Loucy (cell line): ENCODE results near the gene GDAP1L1.

Experiments
- H2AFZ ChIP-seq: fragments of 200-600 bp; sonication (generic); 2 replicates; pipeline ENCODE4 v1.6.0; 2016; ENCODE audit warnings: antibody characterized with exemption, mild to moderate bottlenecking, low read length, moderate library complexity
- H3F3A ChIP-seq: fragments of 200-600 bp; 2 replicates; pipeline ENCODE4 v1.6.0; 2016; ENCODE audit warnings: antibody characterized with exemption, low read depth, mild to moderate bottlenecking
- H3K27me3 ChIP-seq: fragments of 200-600 bp; sonication (generic); 2 replicates; pipeline ENCODE4 v1.6.1; 2014; ENCODE audit warnings: low read length, mild to moderate bottlenecking; ENCODE audit not compliant: insufficient read depth, poor library complexity, severe bottlenecking
- H3K36me3 ChIP-seq: fragments of 200-600 bp; sonication (generic); 2 replicates; pipeline ENCODE4 v1.6.1; 2016; ENCODE audit warnings: low read length; ENCODE audit not compliant: insufficient read depth
- H3K4me1 ChIP-seq: fragments of 200-600 bp; sonication (generic); 2 replicates; pipeline ENCODE4 v1.5.1; 2014; ENCODE audit warnings: low read length, mild to moderate bottlenecking; ENCODE audit not compliant: insufficient read depth, poor library complexity, severe bottlenecking
- H3K4me2 ChIP-seq: fragments of 200-600 bp; sonication (generic); 2 replicates; pipeline ENCODE4 v1.6.0; 2014; ENCODE audit warnings: antibody characterized with exemption, low read length, low read depth, mild to moderate bottlenecking; ENCODE audit not compliant: poor library complexity, severe bottlenecking
- H3K4me3 ChIP-seq: fragments of 200-600 bp; sonication (generic); 2 replicates; pipeline ENCODE4 v1.5.1; 2014; ENCODE audit warnings: low read length, mild to moderate bottlenecking, mixed read lengths; ENCODE audit not compliant: poor library complexity, severe bottlenecking
- H3K79me2 ChIP-seq: fragments of 200-600 bp; sonication (generic); 2 replicates; pipeline ENCODE4 v1.6.1; 2014; ENCODE audit warnings: low read length; ENCODE audit not compliant: insufficient read depth
- H3K9ac ChIP-seq: fragments of 200-600 bp; sonication (generic); 2 replicates; pipeline ENCODE4 v1.6.0; 2014; ENCODE audit warnings: mild to moderate bottlenecking, low read depth, low read length, moderate library complexity; ENCODE audit not compliant: poor library complexity, severe bottlenecking
- H3K9me2 ChIP-seq: fragments of 200-600 bp; sonication (generic); replicated peaks from 2 replicates; pipeline ENCODE4 v1.6.1; 2016; ENCODE audit warnings: low read depth, low read length, mixed read lengths
- H3K9me3 ChIP-seq: fragments of 200-600 bp; sonication (generic); 2 replicates; pipeline ENCODE4 v1.6.1; 2014; ENCODE audit warnings: mild to moderate bottlenecking, antibody characterized with exemption, low read length, low read depth; ENCODE audit not compliant: insufficient read depth
- H4K20me1 ChIP-seq: fragments of 200-600 bp; sonication (generic); 2 replicates; pipeline ENCODE4 v1.6.0; 2014; ENCODE audit warnings: antibody characterized with exemption, low read length, mild to moderate bottlenecking; ENCODE audit not compliant: insufficient read depth, poor library complexity, severe bottlenecking
- EZH2phosphoT487 ChIP-seq: fragments of 200-600 bp; IDR thresholded peaks from 2 replicates; pipeline ENCODE4 v1.6.1; 2018; ENCODE audit warnings: antibody characterized with exemption, mild to moderate bottlenecking, moderate library complexity, borderline replicate concordance
- TF ChIP-seq, protein P1 (sequence below): fragments of 200-600 bp; sonication (generic); conservative IDR thresholded peaks from 2 replicates; pipeline ENCODE4 v1.5.1; 2014; ENCODE audit warnings: mild to moderate bottlenecking, antibody characterized with exemption, low read length

Gene GDAP1L1

DNA sequence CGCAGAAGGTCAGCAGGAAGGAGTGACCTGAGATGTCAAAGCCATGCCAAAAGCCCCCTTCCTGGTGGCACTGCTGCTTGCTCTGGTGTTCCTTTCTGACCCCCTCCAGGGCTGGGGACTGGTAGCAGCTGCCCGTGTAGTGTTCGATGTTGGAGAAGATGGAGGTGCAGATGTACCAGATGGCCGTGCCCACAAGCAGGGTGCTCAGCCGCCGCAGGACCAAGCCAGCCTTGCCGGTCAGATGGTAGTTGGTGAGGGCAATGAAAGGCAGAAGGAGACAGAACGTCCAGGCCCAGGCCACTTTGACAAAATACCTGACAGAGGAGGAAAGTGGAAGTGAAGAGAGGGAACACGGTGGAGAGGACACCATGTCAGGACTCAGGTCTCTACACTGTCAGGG, 59.8 kb downstream of the GDAP1L1 start:
- H3K9ac ChIP-seq = no peak overlapping the region
- TF ChIP-seq, protein P1, sequence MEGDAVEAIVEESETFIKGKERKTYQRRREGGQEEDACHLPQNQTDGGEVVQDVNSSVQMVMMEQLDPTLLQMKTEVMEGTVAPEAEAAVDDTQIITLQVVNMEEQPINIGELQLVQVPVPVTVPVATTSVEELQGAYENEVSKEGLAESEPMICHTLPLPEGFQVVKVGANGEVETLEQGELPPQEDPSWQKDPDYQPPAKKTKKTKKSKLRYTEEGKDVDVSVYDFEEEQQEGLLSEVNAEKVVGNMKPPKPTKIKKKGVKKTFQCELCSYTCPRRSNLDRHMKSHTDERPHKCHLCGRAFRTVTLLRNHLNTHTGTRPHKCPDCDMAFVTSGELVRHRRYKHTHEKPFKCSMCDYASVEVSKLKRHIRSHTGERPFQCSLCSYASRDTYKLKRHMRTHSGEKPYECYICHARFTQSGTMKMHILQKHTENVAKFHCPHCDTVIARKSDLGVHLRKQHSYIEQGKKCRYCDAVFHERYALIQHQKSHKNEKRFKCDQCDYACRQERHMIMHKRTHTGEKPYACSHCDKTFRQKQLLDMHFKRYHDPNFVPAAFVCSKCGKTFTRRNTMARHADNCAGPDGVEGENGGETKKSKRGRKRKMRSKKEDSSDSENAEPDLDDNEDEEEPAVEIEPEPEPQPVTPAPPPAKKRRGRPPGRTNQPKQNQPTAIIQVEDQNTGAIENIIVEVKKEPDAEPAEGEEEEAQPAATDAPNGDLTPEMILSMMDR = no peak
- no peak for TF ChIP-seq EZH2phosphoT487
- H3K4me2 ChIP-seq = no peak overlapping the region

GRCh38 chr20:44309763-44310663, 62.9 kb downstream of the GDAP1L1 start:
- peak overlapping the region; percentile 81 for H3K9ac ChIP-seq
- peaks cover 14% of the 10 kb centered on the region; the same call in 1 of the 2 replicates for H3K79me2 ChIP-seq
- H3K4me1 ChIP-seq = peaks cover 12% of the 10 kb centered on the region
- no peaks in the 10 kb centered on the region for H3K9me2 ChIP-seq
- peak overlapping the region; percentile 94 for H2AFZ ChIP-seq
- H4K20me1 ChIP-seq = no peaks in the 10 kb centered on the region
- no peaks in the 10 kb centered on the region for H3K27me3 ChIP-seq
- no peaks in the 10 kb centered on the region for H3K9me3 ChIP-seq
- no peaks in the 10 kb centered on the region for H3F3A ChIP-seq
- TF ChIP-seq, protein P1 = no peak
- TF ChIP-seq EZH2phosphoT487 = no peak
- peak overlapping the region; percentile 81 for H3K4me3 ChIP-seq
- peak overlapping the region; percentile 96 for H3K4me2 ChIP-seq
- no peaks in the 10 kb centered on the region for H3K36me3 ChIP-seq

More for the DNA sequence above, 59.8 kb downstream of the GDAP1L1 start:
- H4K20me1 ChIP-seq = no peaks in the 10 kb centered on the region
- H3K4me3 ChIP-seq = no peak overlapping the region
- no peaks in the 10 kb centered on the region for H3K9me2 ChIP-seq
- no peaks in the 10 kb centered on the region for H3K36me3 ChIP-seq
- no peak overlapping the region for H2AFZ ChIP-seq
- peaks cover 14% of the 10 kb centered on the region; the same call in 1 of the 2 replicates for H3K79me2 ChIP-seq
- H3K27me3 ChIP-seq = no peaks in the 10 kb centered on the region
- H3F3A ChIP-seq = no peaks in the 10 kb centered on the region
- H3K9me3 ChIP-seq = no peaks in the 10 kb centered on the region
- H3K4me1 ChIP-seq = peaks cover 12% of the 10 kb centered on the region

DNA sequence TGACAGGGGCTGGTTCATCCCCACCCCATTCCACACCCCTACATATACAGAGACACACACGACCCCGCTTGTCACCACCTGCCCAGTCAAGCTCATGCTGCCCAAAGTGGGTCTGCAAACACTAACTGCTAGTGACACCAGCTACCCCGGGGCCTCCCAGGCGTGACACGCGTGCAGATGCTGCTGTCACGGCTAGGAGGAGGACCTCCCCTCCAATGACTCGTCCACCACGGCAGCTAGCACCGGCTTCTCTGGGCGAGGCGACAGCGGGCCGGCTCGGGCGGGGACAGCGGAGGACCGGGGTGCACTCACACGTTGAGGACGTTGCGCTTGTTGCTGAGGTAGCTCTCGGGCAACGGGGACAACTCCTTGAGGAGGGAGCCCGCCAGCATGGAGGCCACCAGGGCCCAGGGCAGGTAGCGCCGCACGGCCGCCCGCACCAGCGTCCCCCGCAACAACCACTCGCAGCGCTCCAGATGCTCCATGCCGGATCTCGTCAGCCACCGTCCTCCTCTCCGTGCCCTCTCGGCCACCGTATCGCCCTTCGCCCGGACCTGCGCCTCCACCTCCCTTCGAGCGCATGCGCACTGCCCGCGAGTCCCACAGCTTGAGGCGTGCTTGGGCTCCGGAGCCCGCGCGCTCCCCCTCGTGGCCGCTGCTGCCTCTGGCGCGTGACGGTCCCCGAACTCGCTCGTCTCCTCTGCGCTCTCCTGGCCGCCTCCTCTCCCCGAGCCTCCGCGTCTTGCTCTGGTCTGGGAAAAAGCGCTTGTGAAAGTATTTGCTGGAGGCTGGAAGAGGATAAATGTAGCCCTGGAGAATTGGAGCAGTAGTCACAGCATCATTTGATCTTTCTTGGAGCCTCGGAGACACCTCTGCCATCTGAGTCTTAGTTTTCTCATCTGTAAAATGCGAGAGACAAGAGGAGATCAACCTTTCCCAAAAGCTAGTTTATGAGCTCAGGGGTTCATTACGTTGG, 63.8 kb downstream of the GDAP1L1 start, which contains the start of gene FITM2:
Gene FITM2 (minus strand): TSS at position 539 of the 976 bp plus-strand sequence. CDS start 54 bp downstream, at position 485.
- no peaks in the 10 kb centered on the region for H3F3A ChIP-seq
- peak within 1 kb of the TSS; percentile 97 for H2AFZ ChIP-seq
- no peaks in the 10 kb centered on the region for H3K9me3 ChIP-seq
- no peaks in the 10 kb centered on the region for H3K27me3 ChIP-seq
- peak within 1 kb of the TSS; percentile 81 for H3K4me3 ChIP-seq
- H3K9me2 ChIP-seq = no peaks in the 10 kb centered on the region
- TF ChIP-seq EZH2phosphoT487 = no peak
- TF ChIP-seq, protein P1 = peak; percentile 83
- peak within 1 kb of the TSS; percentile 96 for H3K4me2 ChIP-seq
- H3K36me3 ChIP-seq = no peaks in the 10 kb centered on the region
- peak within 1 kb of the TSS; percentile 81 for H3K9ac ChIP-seq
- H3K4me1 ChIP-seq = peaks cover 12% of the 10 kb centered on the region
- H4K20me1 ChIP-seq = no peaks in the 10 kb centered on the region
- H3K79me2 ChIP-seq = peaks cover 14% of the 10 kb centered on the region; the same call in 1 of the 2 replicates
